Stimulated activated CD8-positive, alpha-beta memory T cell treated with anti-CD3 and anti-CD28 coated beads, Interleukin-15, amount 100 ng/mL, for 4 hours (primary cell): ENCODE results near the gene TLCD3B.

Source experiments
- DNase-seq, 2 donors: peaks; one replicate each; pipeline ENCODE4 v3.0.0-alpha.2; 2020; ENCODE audit warnings: low read depth in 2 of 2

TLCD3B gene

DNA sequence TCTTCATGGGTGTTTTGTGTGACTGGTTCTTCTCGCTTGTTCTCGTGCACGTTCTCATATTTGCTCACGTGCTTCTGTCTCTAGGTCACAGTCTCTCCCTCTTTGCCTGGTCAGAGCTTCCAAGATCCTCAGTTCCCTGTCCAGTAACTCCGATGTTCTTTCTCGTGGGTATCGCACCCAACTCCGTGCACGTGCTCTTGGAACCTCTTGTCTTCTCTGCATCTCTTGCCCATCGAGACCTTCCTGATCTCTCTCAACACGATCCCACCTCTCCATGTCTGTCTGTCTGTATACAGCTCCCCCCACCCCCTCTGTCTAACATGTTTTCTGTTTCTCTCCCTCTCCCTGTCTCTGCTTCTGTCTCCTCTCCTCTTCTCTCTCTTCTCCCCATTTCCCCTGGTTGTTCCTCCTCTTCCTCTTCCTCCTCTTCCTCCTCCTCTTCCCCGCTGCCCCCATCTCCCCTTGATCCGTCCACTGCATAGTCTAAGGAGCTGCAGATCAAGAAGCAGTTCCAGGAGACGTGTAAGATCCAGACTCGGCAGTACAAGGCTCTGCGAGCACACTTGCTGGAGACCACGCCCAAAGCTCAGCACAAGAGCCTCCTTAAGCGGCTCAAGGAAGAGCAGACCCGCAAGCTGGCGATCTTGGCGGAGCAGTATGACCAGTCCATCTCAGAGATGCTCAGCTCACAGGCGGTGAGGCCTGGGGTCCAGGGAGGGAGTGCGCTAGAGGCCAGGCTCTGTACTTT lies 41.8 kb downstream of the TLCD3B start:
- no peak for DNase-seq

DNA sequence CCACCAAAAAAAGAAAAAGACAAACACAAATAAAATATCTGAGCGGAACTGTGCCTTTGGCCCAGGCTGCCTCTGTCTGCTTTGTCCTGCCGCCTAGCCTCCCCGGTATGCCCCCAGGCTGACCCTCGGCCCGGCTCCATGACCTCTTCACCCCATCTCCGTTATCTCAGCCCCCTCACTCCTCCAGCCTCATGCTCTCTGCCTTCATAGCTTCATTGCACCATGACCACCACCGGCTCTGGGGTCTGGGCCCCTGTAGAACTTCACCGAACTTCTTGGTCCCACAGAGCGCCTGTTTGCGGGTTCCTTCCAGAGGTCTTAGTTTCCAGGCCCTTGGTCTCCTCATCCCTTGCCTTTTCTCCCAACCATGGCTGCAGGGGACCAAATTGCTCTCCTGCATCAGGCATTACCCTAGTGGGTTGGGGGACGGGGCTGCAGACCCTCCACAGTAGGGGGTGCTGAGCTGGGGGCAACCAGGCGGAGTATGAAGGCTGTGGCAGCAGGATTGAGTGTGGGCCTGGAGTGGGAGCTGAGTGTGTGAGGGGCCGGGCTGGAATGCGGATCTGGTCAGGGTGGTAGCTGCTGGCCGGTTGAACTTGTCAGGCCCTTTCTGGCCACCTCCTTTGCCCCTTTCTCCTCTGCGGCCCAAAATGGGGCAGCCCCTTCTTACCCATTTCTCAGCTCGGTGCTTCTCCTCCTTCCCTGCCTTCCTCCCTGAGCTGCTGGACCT lies 42.6 kb downstream of the TLCD3B start:
- DNase-seq: no peak

DNA sequence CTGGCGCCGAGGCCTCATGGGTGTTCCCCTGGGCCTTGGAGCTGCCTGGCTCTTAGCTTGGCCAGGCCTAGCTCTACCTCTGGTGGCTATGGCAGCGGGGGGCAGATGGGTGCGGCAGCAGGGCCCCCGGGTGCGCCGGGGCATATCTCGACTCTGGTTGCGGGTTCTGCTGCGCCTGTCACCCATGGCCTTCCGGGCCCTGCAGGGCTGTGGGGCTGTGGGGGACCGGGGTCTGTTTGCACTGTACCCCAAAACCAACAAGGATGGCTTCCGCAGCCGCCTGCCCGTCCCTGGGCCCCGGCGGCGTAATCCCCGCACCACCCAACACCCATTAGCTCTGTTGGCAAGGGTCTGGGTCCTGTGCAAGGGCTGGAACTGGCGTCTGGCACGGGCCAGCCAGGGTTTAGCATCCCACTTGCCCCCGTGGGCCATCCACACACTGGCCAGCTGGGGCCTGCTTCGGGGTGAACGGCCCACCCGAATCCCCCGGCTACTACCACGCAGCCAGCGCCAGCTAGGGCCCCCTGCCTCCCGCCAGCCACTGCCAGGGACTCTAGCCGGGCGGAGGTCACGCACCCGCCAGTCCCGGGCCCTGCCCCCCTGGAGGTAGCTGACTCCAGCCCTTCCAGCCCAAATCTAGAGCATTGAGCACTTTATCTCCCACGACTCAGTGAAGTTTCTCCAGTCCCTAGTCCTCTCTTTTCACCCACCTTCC lies 43.5 kb downstream of the TLCD3B start:
- DNase-seq: no peak

GRCh38 chr16:29986931-29987330 lies 44.1 kb downstream of the TLCD3B start:
- DNase-seq: no peak

DNA sequence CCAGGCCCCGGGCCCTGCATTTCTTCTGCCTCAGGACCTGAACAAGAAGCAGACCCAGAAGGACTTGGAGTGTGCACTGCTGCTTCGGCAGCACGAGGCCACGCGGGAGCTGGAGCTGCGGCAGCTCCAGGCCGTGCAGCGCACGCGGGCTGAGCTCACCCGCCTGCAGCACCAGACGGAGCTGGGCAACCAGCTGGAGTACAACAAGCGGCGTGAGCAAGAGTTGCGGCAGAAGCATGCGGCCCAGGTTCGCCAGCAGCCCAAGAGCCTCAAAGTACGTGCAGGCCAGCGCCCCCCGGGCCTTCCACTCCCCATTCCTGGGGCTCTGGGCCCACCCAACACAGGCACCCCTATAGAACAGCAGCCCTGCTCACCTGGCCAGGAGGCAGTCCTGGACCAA lies 44.8 kb downstream of the TLCD3B start:
- DNase-seq: no peak

DNA sequence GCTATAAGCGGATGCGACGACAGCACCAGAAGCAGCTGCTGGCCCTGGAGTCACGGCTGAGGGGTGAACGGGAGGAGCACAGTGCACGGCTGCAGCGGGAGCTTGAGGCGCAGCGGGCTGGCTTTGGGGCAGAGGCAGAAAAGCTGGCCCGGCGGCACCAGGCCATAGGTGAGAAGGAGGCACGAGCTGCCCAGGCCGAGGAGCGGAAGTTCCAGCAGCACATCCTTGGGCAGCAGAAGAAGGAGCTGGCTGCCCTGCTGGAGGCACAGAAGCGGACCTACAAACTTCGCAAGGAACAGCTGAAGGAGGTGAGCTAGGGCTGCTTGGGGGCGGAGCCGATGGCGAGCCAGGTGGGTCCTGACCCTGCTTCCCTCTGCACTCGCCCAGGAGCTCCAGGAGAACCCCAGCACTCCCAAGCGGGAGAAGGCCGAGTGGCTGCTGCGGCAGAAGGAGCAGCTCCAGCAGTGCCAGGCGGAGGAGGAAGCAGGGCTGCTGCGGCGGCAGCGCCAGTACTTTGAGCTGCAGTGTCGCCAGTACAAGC lies 45.7 kb downstream of the TLCD3B start:
- no peak for DNase-seq

DNA sequence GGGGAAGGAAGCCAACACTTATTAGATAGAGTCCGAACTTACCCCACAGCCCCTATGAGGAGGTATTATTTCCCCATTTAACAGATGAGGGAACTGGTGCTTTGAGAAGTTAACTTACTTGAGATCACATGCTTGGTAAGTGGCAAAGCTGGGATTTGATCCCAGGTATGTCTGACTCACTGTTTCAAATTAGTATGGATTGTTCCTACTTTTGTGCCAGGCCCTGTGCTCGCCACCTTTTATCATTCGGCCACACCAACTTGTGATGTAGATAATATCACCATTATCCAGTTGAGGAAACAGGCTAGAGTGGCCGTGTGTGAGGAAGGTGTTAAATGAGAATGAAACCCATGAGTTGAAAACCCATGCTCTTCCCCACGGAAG lies 46.3 kb downstream of the TLCD3B start:
- no peak for DNase-seq

DNA sequence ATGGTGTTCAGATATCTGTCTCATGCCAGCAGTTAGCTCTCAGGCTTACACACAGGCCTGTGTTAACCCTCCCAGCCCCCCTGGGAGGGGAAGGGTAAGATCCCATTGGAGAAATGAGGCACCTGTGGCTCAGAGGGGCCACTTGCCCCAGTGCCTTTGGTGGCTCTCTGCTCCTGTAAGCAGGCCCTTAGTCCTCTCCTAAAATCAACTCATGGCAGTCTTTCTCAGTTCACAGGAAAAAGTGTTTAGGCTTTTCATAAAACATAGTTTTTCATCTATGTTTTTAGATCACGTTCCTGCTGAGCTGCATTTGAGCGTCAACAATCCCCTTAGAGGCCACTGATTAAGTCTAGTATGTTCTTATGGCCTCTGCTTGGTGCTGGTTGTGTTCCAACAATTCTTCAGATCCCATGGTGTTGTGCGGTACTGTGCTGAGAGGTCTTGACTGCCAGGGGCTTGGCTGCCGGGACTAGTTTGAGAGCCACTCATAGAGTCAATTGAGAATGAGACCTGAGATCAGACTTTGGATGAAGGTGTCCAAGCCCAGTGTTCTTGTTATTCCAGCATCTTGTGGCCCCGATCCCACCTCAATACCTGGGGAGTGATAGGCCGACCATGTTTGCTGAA lies 46.8 kb downstream of the TLCD3B start:
- DNase-seq: no peak

DNA sequence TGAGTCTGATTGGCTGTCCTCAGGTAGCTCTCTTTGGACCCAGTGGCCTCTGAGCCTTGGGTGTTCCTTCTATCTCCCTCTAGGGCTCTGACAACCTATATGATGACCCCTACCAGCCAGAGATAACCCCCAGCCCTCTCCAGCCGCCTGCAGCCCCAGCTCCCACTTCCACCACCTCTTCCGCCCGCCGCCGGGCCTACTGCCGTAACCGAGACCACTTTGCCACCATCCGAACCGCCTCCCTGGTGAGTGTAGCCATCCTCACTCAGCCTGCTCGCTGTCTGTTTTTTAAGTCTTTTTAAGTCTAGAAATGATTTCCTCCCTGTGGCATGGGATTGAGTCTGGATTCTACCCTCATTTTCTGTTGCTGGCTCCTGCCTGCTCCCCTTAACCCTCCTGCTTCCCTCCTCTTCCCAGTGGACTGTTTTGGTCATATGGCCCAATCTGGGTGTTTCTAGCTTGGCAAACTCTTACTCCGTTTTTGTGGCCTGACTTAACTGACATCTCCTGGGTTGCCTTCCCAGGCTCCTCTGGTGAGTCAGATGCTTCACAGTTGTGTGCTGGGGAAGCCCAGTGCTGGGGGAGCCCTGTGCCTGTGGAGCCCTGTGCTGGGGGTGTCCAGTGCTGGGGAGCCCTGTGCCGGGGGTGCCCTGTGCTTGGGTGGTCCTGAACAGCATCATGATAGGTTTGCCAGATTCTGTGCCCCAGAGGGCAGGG lies 47.5 kb downstream of the TLCD3B start:
- no peak for DNase-seq

DNA sequence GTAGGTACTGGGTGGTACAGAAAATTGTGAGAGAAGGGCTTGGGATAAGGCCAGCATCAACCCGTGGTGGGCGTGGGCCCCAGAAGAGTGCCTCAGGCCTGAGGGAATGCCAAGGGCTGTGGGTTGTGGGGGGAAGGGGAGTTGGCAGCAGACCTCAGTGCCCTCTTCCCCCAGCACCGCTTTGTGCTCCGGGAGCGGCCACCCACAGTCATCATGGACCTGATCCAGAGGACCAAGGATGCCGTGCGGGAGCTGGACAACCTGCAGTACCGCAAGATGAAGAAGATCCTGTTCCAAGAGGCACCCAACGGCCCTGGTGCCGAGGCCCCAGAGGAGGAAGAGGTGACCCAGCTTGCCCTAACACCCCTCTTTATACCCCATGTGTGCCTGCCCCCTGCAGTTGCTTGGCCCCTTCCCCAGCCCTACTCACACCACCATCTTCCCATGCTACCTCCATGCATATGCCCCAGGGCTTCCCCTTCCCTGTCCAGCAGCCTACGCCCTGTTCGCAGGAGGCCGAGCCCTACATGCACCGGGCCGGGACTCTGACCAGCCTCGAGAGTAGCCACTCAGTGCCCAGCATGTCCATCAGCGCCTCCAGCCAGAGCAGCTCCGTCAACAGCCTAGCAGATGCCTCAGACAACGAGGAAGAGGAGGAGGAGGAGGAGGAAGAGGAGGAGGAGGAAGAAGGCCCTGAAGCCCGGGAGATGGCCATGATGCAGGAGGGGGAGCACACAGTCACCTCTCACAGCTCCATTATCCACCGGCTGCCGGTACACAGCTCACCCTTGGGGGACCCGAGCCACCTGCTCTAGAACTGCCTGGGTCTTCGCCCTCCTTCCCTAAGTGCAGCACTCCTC lies 48.3 kb downstream of the TLCD3B start:
- no peak for DNase-seq

- no peak for DNase-seq
Observed at GRCh38 chr16:29978564-29979270, 52.4 kb downstream of the TLCD3B start.

DNA sequence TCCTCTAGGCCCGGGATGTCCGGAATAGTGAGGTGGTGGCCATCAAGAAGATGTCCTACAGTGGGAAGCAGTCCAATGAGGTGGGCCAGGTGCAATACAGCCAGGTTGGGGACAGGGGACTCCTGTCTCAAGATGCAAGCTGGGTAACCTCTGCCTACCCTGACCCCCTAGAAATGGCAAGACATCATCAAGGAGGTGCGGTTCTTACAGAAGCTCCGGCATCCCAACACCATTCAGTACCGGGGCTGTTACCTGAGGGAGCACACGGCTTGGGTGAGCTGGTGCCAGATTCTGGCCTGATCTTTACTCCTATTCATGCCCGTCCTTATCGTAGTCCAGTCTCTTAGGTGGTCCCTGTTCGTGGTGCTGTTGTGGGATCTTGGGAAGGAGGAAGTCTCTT lies 53.0 kb downstream of the TLCD3B start:
- no peak for DNase-seq

GRCh38 chr16:29977063-29977825 lies 53.8 kb downstream of the TLCD3B start:
- no peak for DNase-seq

DNA sequence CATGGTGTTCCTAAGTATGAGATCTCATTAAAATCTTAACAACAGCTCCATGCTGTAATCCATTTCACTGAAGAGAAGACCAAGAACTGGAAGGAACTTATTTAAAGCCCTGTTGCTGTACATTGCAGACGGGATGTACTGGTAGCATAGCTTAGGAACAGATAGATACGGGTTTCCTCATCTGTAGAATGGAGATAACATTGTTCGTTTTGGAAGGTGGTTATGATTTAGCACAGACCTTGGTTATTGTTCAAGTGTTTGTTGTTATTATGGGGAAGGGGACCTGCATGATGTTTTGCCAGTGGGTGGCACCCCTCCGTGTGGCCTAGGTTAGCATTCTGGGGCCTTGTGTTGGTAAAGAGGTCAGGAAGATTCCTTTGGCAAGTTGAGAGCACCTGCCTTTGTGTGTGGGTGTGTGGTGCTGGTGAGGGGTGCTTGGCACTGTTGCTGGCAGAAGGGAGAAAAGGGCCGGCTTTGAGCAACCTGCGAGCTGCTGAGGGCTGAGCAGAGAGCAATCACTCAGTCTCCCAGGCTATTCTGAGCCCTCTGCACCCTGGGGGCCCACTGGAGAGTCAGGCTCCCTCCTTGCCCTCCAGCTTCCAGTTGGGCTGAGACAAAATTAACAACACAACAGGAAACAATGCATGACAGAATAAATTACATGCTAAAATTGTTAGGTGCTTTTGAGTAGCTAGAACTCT lies 55.1 kb downstream of the TLCD3B start:
- no peak for DNase-seq

DNA sequence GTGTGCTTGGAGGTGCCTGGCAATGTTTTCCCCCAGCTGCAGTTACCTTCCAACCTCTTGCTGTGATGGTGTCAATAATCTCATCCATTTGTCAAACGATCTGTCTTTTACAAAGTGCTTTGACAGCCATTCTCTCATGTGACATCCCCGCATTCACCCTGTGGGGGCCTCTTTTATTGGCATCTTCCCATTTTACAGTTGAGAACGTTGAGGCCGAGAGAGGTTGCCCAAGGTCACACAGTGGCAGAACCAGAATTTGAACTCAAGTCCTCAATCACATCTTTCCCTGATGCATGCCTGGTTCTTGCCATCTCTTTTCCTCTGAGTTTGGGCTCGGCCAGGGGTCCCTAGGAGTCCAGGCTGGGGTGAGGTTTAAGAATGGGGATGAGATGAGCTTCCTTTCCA lies 55.9 kb downstream of the TLCD3B start:
- DNase-seq: no peak
